HG02678 (cell line): ENCODE measurements around the gene ZNF773.

Experiments
- ATAC-seq: cut with Tn5 transposase; IDR thresholded peaks from one replicate; pipeline ENCODE4 v1.9.1; 2021; ENCODE audit warnings: mild to moderate bottlenecking, moderate library complexity; ENCODE audit not compliant: unreplicated experiment

Gene ZNF773

GRCh38 chr19:57557659-57558058 lies 57.9 kb downstream of the ZNF773 start:
- ATAC-seq, result no peak
